DMS79 treated with DMSO at 0.1 percent for 48 hours (cell line): ENCODE data around the gene CERS6.
"Not testable (repeated sequence)": the region's sequence is repeated elsewhere in the genome, so short reads cannot be mapped to it uniquely, and the experiment has no call there.

Experiments used
- DNase-seq: peaks from one replicate; lab custom pipeline; 2025; lab: John Stamatoyannopoulos, UW

The CERS6 gene

DNA sequence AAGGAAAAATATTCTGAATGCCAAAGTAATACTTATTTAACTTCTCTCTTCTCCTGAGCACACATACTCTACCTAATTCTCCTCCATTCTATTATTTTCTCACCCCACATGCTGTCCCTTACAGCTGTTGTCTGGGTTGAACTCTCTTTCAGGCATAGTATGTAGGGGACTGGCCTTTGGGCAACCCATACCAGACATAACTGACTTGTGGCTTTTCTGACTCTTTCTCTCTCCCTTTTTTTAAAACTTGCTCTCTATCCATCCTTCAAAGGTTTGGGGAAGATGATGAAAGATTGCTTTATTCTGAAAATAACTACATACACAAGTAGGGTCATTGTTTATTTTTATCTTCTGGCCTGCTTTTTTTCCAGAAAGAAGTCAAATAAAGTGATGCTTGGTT, 276.4 kb downstream of the CERS6 start:
- DNase-seq: no peak

DNA sequence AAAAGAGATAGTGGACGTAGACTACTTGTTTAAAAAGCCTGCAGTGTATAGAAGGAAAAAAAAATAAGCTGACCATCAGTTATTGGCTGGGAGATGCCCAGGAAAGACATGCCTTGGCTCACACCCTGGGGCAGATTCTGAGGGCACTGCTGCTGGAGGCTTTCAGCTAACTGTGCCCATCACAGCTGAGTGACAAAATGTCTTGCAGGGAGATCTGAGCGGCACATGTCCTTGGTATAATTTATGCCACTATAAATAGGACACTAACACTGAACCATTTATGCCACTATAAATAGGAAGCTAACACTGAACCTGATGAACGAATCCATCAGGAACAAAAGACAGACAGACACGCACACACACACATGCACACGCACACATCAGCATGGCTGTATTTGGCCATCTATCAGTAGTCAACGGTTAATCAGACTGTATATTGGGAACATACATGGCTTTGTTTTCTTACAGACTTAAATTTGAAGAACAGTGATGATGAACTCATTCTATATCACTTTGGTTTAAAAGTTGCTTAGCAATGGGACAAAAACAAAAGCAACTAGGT, 278.2 kb downstream of the CERS6 start:
- DNase-seq: no peak

DNA sequence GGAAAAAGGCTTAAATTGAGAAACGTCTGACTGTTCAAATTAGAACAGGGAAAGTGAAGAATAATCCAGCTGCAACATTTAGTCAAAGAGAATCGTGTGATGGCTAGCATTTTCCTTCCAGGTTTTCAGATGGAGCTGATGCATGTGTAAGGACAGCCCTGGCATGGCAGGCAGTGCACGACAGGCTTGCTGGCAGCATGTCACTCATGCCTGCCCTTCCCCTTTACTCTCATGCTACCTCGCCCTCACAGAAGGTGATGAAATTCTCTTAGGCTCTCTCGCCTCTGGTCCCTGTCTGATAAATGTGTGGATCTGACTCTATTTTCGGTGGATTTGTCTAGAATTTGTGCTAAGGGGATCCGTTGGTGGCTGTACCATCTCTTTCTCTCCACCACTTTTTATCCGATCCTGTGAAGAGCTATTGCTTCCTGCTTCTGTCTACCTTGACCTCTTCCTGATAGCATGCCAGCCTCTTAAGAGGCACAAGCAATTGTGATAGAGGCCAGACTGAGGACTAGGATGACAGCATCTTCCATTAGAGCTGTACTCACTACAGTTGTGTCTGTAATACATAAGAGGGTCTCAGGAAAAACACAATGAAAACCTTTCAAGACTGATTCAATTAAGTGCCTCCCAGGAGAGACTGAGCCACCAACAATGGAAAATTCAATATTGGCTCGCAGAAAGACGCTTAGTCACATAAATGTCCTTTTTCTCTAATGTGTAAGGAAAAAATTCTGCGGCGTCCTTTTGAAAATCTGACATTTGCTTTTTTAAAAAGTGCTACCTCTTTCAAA, 280.8 kb downstream of the CERS6 start:
- no peak for DNase-seq

DNA sequence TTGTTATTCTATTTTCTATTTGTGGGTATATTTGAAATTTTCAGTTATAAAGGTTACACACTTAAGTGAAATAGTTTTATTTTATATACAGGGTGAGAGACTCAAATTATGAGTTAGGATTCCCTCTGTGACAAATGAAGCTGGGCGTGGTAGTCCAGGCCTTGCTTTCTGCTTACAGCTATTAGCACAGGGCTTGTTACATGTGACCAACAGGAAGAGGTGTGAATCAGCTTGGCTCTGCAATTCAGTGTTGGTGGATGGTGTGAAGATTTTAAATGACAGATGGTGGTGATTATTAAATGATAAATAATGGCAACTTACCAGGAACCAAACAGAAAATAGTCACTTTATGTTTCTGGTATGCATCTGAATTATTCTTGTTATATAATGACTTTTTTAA, 282.0 kb downstream of the CERS6 start:
- DNase-seq: no peak

DNA sequence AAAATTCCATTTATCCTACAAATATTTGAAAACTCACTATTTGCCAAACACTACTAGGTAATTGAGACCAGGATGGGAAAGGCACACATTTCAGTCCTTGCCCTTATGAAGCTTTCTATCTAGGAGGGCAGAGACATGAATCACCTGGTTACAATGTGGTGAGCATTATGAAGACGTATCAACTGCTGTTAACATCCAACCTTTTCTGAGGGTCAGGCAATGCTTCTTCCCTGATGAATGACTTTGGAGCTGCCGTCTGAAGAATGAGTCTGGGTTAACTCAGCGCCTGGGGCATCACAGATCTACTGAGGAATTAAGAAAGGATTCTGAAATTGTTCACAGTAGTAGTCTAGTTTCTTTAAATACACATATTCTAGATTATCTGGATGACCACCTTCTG, 284.3 kb downstream of the CERS6 start:
- no peak for DNase-seq

DNA sequence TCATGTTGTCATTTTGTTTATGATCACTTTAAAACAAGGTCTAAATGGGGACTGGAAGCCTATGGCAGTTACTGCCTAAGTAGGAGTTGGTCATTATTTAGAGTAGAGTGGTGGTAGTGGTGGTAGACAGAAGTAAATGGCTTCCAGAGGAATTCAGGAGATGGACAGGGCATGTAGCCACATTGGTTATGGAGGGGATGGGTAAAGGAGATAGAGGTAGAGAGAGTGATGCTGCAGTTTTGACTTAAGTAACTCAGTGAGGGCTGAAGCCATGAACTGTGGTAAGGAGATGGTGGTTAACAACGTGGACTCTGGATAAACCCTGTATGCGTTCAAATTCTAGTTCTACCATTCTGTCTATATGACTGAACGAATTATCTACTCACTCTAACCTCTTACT, 284.7 kb downstream of the CERS6 start:
- no peak for DNase-seq

DNA sequence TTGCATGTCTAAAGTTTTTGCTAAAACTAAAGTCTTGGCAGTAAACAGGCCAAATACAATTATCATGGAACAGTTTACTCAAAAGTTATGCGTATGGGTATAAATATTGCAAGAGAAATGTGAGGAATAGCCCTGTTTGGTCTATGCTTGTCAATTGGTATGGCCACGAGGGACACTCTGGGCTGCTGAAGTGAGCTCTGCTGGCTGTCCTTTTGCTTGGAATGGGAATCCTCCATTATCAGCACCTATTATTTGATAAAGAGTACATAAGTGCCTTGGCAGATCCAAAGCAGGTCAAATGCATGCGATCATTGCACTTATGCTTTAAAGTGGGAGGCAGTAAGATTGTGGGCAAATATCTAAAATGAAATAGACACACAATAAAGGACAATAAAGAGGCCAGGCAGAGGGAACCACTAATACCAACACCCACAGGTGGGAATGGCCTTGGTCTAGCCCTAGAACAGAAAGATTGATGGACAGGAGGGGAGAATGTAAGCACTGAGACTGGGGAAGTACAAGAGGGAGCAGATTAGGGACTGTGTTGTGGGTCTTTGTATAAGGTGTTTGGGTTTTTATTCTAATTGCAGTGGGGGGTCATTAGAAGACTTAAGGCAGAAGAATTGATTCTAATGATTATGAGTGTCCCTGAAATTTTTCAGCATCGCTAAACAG, 286.3 kb downstream of the CERS6 start:
- DNase-seq: no peak

DNA sequence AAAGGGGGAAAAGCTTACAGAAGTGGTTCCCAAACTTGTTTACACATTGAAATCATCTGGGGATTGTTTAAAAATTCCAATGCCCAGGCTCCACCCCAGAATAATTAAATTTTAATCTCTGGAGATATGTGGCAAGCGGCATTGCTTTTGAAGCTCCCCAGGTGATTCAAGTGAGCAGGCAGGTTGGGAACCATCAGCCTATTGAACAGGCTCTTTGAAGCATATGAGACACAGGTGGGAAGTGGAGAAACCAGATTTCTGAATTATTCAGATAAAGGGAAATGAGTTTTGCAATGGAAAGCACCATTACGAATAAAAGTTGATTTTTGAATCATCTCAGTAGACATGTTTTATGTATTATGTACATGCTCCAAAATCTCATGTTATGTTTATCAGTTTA, 288.8 kb downstream of the CERS6 start:
- no peak for DNase-seq

DNA sequence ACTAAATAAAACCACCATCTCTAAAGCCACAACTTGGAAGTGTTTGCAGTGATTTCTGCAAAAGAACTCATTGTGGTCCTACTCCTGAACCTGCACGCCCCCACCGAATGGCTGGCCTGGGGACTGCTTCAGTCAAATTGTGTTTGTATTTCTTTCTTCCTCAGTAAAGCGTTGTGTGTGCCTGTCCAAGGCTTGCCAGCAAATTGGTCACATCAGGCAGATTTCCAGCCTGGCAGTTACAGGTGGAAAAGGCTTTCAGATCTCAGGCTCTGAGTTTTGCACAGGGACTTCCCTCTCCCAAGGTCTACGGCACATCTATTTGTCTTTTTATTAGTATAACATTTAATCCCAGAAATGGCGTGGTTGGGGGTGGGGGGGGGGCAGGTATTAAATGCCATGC, 292.4 kb downstream of the CERS6 start:
- DNase-seq: no peak

DNA sequence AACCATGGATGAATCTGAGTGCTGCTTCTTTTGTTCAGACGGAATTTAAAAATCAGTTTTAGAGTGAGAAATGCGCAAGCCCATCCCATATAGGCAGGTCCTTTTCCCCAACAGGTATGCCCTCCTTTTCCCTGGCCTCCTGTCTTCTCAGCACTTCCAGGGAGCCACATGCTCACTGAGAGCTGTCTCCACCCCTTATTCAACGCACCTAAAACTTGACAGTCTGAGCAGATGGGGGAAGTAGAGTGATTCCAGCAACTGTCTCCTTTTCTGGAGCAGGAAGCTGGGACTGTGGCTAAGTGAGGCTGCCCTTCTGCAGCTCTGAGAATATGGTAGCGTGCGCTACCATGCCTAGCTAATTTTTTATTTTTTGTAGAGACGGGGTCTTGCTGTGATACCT, 293.2 kb downstream of the CERS6 start:
- DNase-seq: no peak

DNA sequence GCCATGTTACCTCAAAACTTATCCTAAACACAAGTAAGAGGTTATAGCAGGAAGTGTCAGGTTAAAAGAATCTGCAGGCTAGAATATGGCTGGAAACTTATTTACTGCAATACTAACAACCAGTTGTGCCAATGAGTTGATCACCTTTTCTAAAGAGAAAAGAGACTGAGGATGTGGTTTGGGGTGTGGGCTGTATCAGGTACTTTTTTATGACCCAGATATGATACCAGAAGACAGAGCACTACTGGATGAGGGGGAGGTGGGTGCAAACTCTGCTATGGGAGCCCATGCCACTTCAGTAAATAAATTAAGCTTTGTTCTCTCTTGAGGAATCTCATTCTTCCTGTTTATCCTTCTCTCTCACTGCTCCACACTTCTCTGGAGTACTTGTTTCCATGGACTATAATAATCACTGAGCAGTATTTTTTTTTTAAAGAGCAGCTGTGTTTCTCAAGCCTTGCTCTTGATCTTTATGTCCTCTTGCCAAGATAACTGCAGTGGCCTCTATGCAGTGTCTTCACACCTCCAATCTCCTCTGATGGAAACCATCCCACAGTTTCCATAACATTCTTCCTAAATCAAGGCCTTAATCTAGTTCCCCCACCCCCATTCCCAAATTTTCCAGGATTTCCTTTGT, 295.1 kb downstream of the CERS6 start:
- DNase-seq: peak; percentile 47

DNA sequence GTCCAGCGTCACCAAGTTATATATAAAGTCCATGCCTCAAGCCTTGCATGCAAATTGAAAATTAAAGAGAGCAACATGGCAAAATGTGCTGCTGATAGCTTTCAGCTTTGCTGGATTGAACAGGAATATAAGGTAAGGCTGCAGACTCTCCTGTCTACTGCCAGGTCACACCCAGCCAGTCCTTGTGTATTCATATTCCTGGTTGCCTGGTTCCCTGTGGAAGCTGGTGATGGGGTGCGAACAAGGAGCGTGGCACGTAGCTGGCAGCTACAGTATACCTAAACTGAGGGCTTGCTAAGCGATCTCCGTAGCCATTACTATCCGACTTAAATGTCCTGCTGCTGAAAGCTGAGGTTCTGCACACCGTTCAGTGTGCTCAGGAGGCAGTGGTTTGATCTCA, 296.3 kb downstream of the CERS6 start:
- DNase-seq: no peak

DNA sequence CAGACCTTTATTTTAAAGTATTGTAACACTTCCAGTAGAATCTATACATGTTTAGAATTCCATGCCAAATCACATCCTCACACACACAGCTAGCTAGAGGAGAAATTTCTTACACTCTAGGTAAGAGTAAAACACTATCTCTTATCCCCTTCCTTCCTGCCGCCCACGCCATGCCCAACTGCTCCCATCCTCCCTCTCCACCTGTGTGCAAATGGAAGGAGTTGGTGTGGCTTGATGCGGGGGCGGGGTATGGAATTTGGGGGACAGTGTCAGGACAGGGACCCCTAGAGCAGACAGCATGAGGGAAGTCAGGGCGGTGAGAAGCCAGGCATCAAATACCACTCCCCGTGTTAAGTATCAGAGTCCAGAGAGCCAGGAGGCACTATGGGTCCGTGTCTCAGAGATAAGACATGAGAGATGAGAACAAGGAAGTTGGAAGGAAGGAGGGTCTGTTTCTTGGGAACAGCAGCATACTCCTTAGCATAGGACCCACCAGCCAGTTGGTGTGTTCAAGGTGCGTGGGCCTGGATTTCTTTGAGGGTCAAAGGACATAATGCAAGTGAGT, 297.8 kb downstream of the CERS6 start:
- no peak for DNase-seq

DNA sequence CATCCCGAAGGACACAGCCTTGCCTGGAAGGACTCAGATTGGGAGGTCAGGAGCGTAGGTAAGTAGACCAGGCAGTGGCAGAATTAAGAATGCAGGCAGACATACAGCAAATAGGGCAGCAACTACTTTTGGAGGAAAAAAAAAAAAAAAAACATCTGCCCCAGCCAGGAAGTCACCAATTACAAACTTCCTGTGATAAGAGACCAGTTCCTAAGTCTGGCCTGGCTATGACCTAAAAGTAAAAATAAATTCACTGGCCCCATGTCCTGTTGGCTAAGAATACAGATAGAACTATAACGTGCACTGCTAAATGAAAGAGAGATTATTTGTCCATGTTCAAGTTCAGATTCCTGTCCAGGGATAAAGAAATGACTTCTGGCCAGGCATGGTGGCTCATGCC, 301.2 kb downstream of the CERS6 start:
- DNase-seq: no peak

DNA sequence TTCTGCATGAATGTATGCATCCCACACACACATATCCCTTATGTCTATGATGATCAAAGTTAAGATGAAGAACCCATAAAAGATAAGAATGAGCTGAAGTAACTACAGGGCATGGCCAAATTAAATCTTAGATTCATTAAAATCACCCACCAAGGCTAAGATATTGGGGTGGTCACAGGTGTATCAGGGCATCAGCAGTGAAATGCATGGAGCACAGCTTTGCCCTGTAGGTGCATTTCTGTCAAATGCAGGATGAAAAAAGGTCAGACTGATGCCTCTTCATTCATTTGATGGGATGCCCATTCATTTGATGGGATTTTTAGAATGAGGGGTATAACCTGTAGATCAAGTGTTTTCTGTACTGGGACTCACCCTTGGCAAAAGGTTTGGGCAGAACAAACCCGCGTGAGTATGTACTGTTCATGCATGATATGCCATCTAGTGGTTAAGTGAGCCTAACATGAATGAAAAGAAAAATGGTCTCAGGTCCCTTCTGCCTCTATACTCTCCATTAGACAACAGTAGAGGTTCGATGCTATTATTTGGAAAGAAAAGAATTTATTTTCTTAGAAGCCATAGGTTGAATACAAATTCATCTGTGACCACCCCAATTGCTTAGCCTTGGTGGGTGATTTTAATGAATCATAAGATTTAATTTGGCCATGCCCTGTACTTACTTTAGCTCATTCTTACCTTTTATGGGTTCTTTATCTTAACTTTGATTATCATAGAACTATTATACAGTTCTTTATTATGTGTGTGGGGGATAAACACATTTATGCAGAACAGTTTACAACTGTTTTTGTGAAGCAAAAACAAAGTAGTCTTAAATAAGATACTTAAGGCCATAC, 303.1 kb downstream of the CERS6 start:
- peak; percentile 23 for DNase-seq

DNA sequence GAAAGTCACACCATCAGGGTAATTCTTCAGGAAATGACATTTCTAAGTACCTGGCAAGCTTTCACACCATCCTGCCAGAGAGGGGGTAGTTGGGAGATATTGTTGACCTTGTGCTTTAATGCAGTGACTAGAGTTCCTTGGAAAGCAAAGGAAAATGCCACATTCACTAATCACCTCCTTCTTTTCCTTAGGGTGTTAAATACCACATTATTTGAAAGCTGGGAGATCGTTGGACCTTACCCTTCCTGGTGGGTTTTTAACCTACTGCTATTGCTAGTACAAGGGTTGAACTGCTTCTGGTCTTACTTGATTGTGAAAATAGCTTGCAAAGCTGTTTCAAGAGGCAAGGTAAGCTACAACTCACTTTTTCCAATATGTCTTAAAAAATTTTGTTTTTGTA, 309.3 kb downstream of the CERS6 start:
- no peak for DNase-seq

DNA sequence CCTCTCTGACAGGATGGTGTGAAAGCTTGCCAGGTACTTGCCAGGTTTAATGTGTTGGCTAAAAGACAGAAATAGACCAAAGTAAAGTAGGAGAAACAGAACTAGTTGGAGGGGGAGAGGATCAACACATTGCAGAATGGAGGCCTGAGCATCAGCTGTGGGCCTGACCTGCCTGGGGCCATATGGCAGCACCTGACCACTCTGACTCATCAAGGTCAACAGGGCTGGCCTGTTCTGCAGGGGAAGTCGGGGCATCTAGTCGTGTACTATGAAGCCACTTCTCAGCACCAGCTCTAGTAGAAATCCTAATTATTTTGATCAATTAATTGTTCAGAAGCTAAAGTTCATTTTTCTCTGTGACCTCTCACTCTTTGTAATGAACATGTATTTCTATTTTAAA, 310.5 kb downstream of the CERS6 start:
- DNase-seq: no peak

DNA sequence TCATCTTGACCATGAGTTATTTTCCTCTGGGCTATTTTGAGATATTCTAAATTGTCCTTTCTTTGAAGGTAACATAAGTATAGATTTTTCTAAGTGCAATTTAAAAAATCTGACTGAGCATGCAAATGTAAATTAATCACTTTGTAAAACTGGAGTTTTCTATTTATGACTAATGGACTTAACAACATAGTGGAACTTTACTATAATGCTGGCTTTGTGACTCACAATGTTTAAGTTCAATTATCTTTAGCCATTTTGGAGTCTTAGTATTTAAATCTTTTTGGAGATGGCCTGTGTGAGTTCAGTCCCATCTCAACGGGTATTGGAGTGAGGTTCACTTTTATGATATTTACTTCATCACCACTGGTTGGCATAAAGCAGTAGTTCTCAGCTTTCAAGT, 311.2 kb downstream of the CERS6 start:
- DNase-seq: no peak

DNA sequence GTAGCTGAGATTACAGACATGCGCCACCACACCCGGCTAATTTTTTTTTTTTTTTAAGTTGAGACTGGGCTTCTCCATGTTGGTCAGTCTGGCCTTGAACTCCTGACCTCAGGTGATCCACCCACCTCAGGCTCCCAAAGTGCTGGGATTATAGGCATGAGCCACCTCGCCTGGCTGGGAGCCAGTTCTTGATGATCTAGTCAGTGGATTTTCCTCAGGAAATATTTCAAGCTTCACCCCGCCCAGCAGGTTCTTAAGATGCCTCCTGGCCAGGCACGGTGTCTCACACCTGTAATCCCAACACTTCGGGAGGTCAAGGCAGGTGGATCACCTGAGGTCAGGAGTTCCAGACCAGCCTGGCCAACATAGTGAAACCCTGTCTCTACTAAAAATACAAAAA, 312.3 kb downstream of the CERS6 start:
- DNase-seq: not testable (repeated sequence)

DNA sequence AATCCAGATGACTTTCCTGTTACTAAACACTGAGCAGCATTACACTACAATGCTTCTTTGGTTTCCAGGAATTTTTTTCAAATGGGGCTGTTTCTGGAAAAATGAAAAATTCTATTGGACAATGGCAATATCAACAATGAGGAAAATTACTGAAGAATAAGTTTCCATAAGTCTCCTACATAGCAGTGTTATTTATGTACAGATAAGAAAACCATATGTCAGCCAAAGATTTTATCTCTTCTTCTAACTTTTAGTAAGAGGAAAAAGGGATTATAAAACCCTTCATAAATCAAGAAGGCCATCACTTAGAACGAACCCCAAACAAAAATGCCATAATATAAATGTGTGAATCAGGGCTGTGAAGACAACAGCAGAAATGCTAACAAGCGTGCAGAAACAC, 314.7 kb downstream of the CERS6 start:
- no peak for DNase-seq

DNA sequence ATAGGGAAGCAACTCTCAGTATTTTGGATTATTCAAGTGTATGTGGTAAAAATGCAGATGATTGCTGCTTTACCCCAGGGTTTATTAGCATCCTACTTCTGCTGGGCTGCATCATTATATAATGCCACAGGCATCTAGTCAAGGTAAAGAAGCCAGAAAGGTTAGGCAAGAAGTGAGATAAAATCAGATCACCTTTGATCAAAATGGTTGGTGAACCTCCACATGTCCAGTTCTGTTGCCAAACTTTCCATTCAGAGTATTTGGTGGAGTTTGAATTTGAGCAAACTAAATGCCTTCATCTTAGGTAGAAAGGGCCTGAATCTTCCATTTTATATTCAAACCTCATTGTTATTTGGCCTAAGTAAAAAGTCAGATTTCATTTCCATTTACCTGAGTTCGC, 316.6 kb downstream of the CERS6 start:
- no peak for DNase-seq

DNA sequence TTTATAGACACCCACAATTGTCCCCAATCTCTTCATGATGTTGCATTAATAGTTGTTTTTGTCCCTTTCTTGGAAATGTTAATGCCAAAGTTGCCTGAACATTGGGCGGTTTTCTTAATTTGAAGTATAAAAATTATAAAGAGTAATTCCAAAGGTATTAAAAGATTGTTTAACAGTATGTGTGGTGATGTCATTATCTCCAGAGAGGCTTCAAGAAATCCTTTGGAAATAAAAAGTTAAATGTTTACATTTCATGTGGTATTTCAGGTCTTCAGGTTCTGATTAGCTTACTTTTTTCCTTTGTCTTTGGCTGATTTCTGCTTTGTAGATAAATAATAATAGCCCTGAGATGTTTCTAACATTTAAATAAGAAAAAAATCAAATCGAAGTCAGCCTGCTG, 317.1 kb downstream of the CERS6 start:
- DNase-seq: no peak
